Heart left ventricle (tissue), 13 donors: Measurements from ENCODE around the gene SHROOM3.

Experiments
- POLR2A ChIP-seq, 2 donors: fragments of 450-650 bp; IDR thresholded peaks; one replicate each; pipeline ENCODE4 v1.6.1; 2017; ENCODE audit warnings: antibody characterized with exemption in 2 of 2, mild to moderate bottlenecking in 2 of 2, moderate library complexity in 2 of 2
- TF ChIP-seq, protein P1 (sequence below), 12 donors: fragments of 200-600 bp; sonication (generic) in 4 of 12; IDR thresholded peaks; one replicate each; pipeline versions ENCODE4 v1.5.0 to v1.8.0; 2018 to 2022; ENCODE audit warnings: antibody characterized with exemption in 12 of 12, mild to moderate bottlenecking in 5 of 12
- donor health status: ischemic (EF 13 %, LVEDD 7.1; RV severe dilation, severe dysfunction).
- donor health status: DM: no; HTN: yes; CAD: no.
- donor health status: DM: no; HTN: no; CAD: no.
- donor health status: ischemic (EF 25% LVEDD 6.9; RV normal size, moderate dysfunction).
- donor health status: ischemic (EF 25% LVEDD 5.7; RV mildly dilated, moderate dysfunction).
- donor health status: ischemic (EF 35%, LVEDD 5.7; RV mildly dilated, moderate dysfunction).
- donor health status: nonischemic (EF 11% LVEDD 7.7; RV severe dilation, severe dysfunction).
- donor health status: DM: yes; HTN: yes; CAD: no.
- donor health status: PGD.
- donor health status: ischemic (EF 29% LVEDD 5.4; RV normal size, mild dysfunction).
- donor health status: nonischemic (EF 23%, LVEDD 6.1; RV moderate dilation, normal function).

DNA sequence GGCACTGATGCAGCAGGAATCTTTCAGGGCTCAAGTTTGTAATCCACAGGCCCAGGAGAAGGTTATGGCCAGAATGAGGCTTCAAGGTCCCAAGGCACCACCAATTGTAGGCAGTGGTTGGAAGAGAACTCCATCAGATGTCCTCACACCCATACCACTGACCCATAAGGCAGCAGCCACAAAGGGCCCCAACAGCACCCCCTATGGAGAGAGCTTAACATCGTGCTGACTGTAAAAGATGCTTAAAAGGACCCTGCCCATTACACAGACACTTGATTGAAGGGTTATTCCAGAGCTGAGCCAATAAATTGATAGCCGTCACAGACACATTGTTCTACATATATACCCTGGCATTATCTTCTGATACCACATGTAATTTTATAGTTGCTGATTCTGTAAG lies 349.2 kb downstream of the SHROOM3 start:
- TF ChIP-seq, protein P1, sequence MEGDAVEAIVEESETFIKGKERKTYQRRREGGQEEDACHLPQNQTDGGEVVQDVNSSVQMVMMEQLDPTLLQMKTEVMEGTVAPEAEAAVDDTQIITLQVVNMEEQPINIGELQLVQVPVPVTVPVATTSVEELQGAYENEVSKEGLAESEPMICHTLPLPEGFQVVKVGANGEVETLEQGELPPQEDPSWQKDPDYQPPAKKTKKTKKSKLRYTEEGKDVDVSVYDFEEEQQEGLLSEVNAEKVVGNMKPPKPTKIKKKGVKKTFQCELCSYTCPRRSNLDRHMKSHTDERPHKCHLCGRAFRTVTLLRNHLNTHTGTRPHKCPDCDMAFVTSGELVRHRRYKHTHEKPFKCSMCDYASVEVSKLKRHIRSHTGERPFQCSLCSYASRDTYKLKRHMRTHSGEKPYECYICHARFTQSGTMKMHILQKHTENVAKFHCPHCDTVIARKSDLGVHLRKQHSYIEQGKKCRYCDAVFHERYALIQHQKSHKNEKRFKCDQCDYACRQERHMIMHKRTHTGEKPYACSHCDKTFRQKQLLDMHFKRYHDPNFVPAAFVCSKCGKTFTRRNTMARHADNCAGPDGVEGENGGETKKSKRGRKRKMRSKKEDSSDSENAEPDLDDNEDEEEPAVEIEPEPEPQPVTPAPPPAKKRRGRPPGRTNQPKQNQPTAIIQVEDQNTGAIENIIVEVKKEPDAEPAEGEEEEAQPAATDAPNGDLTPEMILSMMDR (IDR thresholded peaks at IDR 0.05): peak in 1 of 12 donors; percentile 6
- TF ChIP-seq POLR2A (IDR thresholded peaks at IDR 0.05): no peak
